C4-2B (cell line): Measurements from ENCODE around the gene SIAH3.

ENCODE experiments used
- ZFX ChIP-seq: fragments of 450-650 bp; IDR thresholded peaks from 2 replicates; pipeline ENCODE4 v1.6.1; 2017
- TF ChIP-seq, protein P1 (sequence below): fragments of 450-650 bp; conservative IDR thresholded peaks from 2 replicates; pipeline ENCODE4 v1.5.1; 2017; ENCODE audit warnings: mild to moderate bottlenecking

- TF ChIP-seq, protein P1, sequence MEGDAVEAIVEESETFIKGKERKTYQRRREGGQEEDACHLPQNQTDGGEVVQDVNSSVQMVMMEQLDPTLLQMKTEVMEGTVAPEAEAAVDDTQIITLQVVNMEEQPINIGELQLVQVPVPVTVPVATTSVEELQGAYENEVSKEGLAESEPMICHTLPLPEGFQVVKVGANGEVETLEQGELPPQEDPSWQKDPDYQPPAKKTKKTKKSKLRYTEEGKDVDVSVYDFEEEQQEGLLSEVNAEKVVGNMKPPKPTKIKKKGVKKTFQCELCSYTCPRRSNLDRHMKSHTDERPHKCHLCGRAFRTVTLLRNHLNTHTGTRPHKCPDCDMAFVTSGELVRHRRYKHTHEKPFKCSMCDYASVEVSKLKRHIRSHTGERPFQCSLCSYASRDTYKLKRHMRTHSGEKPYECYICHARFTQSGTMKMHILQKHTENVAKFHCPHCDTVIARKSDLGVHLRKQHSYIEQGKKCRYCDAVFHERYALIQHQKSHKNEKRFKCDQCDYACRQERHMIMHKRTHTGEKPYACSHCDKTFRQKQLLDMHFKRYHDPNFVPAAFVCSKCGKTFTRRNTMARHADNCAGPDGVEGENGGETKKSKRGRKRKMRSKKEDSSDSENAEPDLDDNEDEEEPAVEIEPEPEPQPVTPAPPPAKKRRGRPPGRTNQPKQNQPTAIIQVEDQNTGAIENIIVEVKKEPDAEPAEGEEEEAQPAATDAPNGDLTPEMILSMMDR, result no peak
- no peak for TF ChIP-seq ZFX
Observed at GRCh38 chr13:45897562-45897961, 46.0 kb upstream of the SIAH3 start.
